HG02588 (cell line): ENCODE data around the gene BIRC6.
"Not testable (repeated sequence)": the region's sequence is repeated elsewhere in the genome, so short reads cannot be mapped to it uniquely, and the experiment has no call there.

ENCODE experiments used
- ATAC-seq: cut with Tn5 transposase; IDR thresholded peaks from one replicate; pipeline ENCODE4 v1.9.1; 2021; ENCODE audit warnings: mild to moderate bottlenecking, moderate library complexity; ENCODE audit not compliant: unreplicated experiment

The BIRC6 gene

DNA sequence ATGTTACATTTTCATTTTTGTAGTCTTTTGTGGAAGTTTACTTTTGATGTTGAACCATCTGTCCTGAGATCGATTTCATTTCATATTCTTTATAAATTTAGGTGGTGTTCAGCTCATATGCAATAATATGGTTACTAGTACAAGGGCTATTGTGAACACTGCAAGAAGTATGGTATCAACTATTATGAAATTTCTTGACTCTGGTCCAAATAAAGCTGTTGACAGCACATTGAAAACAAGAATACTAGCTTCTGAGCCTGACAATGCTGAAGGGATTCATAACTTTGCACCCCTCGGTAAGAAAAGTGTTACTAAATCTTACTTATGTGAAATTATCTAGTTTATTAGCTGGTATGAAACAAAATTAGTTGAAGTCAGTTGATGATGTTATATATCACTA is 146.1 kb downstream of the BIRC6 start:
- no peak for ATAC-seq

DNA sequence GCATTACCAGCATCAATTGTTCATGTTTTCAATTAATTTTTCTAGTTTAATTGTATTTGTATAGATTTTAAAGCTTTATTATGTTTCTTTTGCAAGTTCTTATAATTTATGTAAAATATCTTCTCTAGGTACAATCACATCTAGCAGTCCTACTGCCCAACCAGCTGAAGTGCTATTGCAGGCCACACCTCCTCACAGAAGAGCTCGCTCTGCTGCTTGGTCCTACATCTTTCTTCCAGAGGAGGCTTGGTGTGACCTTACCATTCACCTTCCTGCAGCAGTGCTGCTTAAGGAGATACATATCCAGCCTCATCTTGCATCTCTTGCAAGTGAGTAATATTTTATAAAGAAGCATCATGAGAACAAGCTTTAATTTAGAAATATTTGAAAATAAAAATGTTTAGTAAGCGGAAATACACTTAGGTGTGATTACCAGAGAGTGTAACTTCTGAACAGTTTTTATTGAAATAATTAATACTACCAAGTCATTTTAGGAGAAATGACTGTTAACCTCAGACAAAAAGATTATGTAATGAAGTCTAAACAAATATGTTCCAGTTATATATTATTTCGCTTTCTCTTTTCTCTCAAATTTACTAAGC is 148.2 kb downstream of the BIRC6 start:
- no peak for ATAC-seq

DNA sequence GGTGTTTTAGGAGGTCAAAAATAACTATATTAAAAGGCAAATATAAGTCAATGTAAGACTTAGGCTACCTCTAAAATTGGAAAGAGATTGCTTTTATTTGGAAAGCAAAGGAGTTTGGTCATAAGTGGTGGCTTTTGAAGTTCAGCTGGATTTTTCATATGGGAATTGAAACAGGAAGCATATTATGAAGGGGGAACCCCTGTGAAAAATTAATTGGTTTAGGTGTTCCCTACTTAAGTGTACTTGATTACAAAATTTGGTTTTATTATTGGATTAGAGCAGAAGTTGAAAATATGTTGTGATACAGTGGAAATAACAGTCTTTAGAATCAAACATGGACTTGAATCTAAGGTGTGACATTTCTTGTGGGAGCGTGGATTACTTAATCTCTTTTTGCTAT is 149.6 kb downstream of the BIRC6 start:
- no peak for ATAC-seq

DNA sequence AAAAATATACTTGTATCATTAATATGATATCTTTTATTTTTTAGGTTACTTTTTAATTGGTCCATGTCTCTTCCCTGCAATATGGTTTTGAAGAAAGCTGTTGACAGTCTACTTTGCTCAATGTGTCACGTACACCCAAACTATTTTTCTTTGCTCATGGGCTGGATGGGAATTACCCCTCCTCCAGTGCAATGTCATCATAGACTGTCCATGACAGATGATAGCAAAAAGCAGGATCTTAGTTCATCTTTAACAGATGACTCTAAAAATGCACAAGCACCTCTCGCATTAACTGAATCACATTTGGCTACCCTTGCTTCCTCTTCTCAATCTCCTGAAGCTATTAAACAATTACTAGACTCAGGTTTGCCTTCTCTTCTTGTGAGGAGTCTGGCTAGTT is 158.1 kb downstream of the BIRC6 start:
- ATAC-seq, result no peak

DNA sequence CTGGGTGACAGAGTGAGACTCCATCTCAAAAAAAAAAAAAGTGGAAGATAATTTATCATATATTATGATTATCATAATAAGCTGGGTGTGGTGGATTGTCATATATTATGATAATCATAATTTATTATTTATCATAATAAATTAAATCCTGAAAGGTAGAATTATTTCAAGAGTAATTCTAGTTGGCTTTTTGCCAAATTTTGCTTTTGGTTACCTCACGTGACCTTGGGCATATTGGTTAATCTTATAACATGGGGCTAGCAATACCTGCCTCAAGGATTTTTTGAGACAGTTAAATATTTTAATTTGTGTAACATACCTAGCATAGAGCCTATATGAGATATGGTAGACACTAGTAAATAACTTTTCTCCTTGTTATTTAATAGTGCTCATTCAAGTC is 159.7 kb downstream of the BIRC6 start:
- ATAC-seq, result no peak

DNA sequence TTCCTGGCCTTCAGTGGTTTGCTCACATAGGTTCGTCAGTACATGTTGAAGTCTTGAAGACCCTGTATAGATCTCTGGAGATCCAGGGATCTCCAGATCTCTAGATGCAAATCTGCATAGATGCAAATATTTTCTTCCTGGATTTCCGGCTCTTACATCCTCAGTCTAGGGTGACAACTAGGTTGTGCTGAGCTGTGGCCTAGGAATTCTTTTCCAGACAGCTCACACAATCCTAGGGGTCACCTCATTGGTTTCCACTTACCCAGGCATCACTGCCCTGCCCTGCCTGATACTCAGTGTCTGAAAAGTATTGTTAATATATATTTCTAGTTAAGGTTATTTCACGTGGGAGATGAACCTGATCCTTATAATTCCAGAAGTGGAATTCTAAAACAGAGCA is 165.9 kb downstream of the BIRC6 start:
- no peak for ATAC-seq

DNA sequence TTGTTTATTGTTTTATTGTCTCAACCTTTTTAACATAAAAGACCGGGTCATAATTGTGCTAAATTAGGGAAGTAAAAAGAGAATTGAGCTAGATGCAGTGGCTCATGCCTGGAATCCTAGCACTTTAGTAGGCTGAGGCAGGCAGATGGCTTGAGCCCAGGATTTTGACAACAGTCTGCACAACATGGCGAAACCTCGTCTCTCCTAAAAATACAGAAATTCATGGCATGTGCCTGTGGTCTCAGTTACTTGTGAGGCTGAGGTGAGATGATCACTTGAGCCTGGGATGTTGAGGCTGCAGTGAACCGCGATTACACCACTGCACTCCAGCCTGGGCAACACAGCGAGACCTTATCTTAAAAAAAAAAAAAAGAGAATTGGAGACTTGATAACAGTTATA is 166.9 kb downstream of the BIRC6 start:
- ATAC-seq, result no peak

DNA sequence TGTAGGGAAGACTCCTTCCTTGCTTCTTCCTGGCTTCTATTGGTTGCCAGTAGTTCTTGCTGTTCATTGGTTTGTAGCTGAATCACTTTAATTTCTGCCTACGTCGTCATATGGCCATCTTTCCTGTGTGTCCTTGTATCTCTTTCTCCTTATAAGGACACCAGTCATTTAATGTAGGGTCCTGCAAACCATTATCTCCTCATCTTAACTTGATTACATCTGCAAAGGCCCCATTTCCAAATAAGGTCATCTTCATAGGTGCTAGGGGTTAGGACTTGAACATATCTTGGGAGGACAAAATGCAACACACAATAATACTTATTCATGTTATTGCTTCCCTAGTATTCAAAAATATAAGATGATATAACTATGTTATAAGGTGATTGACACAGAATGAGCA is 175.5 kb downstream of the BIRC6 start:
- ATAC-seq, result no peak

DNA sequence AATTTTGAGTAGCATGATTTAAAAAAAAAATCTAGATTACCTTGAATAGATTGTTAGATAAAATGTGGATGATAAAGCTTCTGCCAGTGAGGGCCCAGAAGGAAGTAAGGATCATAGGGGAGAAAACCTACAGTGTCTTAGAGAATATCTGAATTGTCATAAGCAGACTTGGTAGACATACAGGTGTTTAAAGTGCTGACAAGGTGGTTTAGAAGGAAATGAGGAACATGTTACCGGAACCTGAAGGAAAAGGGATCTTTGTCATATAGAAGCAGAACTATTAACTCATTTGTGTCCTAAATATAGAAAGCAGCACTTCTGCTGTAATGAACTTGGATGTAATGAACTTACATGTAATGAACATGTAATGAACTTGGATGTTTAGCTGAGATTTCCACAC is 176.1 kb downstream of the BIRC6 start:
- ATAC-seq, result no peak

DNA sequence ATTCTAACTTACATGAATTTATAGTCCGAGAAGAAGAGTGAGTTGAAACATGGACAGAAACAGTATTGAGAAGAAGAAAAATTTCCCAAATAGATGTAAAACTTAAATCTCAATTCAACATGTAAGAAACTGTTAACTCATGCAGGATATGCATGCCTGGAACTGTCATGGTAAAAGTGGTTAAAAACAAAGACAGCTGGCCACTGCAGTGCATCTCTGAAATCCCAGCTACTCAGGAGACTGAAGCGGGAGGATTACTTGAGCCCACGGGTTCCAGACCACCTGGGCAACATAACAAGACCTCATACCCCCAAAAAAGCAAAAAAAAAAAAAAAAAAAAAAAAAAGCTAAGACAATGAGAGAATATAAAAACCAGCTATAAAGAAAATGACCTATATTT is 178.0 kb downstream of the BIRC6 start:
- no peak for ATAC-seq

DNA sequence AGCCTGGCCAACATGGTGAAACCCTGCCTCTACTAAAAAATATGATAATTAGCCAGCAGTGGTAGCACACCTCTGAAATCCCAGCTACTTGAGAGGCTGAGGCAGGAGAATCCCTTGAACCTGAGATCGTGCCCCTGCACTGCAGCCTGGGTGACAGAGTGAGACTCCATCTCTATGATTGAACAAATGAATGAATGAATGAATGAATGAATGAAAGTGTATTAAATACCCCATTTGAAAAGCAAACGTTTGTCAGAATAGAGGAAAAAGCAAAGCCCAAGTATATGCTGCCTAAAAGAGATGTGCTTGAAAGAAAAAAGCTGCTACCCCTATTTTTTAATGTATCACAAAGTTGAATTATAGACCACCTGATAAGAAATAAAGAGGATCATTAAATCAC is 181.9 kb downstream of the BIRC6 start:
- no peak for ATAC-seq

DNA sequence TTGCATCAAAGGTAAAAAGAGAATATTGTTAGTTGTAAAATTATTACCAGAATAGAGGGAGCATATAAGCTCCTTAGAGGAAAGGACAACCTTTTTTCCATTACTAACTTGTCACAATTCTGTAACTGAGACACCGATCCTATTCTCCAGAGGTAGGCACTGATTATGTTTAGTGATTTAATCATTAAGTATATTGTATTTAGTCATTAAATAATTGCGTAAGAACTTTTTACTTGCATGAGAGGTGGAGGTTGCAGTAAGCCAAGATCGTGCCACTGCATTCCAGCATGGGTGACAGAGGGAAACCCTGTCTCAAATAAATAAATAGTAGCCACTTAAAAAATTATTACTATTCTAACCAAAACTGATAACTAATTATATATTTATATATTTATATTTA is 195.7 kb downstream of the BIRC6 start:
- not testable (repeated sequence) for ATAC-seq

DNA sequence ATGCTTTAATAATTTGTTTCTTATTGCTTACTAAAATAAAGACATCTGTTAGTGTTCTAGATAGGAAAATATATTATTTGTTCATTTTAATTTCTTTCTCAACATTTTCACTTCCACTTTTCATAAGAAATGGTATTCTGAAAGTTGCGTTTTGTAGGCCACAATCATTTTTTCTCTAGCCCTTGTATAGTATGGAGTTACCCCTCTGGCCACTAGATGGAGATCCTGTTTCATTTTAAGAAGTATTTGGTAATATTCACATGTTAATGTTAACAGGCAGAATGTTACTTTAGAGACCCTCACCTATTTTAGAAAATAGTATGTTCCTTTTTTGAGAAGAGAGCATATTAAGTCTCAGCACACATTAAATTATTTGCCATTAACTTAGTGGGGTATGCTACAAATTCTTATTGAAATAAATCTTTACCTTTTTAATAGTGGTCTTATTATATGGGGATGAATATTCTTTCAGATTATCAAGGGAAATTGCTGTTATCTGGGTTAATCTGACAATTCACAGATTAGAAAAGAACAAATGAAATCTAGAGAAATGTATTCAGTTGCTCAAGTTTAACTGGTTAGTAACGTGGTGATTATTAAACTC is 197.1 kb downstream of the BIRC6 start:
- ATAC-seq, result peak; percentile 73

DNA sequence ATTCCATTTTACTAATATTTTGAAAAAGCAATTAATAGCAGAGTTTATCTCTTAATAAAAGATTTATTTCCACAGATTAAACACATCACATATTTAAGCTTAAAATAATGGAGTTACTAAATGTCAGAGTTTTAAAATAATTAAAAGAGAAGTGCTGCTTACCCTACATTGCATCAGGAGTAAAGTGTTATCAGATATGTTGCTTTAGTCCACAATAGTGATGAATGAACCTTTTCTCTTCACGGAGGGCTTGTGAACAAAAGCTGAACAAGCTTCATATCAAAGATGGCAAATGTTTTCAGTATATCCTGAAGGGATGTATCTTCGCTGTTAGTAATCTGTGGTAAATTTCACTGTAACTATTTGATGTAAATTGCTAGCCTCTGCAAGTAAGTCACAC is 201.7 kb downstream of the BIRC6 start:
- ATAC-seq, result no peak

DNA sequence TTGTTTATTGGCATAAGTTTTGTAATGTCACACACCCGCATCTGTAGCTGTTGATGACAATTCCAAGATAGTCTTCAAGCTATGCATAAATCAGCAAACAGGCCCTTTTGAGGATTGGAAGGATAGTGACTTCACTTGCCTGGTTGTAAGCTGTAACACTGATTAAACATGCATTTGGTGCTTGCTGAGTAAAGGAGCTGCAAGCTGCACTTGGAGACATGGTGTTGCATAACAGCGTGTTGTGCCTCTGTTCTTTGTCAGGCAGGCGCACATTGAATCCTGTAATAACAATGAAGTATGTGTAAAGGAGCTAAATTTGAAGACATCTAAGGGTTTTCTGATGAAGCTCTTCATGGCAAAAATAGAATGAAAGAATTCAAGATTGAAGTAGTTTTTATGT is 202.3 kb downstream of the BIRC6 start:
- no peak for ATAC-seq

DNA sequence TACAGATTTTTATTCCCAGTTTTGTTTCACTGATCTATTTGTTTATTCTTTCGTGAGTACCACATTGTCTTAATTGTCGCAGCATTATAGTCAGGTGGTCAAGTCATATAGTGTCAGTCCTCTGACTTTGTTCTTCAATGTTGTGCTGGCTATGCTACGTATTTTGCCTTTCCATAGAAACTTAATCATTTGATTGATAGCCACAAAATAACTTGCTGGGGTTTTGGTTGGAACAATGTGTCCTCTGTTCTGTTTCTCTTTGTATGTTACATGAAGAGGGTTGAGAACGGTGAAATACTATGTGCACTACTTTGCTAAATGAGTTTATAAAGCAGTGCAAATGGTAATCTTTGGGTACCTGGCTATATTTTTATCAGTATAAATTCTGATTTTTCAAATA is 206.1 kb downstream of the BIRC6 start:
- no peak for ATAC-seq

DNA sequence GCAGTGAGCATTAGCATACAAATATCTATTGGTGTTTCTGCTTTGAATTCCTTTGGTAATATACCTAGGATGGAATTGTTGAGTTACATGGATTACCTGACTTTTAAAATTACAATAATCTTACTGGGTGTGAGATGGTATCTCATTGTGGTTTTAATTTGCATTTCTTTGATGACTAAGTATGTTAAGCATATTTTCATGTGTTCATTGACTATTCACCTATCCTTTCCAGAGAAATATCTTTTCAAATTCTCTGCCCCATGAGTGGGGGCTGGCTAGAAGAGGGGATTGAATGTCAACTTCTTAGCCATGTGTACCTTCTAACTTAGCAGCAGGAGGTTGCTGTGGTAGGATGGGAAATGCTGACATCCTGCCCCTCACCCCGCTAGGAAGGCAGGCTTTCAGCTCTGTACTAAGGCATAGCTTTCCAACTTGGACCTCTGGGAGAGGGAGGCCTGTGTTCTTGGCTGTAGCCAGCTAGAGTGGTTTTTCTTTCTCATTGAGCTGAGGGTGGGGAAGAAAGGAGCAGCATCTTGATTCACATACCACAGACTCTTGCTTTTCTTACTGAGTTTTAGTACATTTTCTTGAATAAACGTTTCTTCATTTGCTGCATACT is 207.7 kb downstream of the BIRC6 start:
- ATAC-seq, result no peak

DNA sequence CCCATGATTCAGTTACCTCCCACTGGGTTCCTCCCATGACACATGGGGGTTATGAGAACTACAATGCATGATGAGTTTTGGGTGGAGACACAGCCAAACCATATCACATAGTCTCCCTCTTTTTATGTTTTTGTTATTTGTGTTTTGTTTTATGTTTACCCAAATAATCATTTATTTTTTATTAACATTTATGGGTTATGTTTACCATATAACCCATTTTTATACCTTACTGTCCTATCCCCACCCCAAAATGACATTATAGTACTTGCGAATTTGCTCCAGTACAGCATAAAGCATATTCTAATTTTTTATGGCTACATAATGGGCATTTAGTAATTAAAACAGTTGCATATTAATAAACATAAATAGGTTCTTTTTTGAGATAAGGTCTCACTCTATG is 209.1 kb downstream of the BIRC6 start:
- no peak for ATAC-seq

DNA sequence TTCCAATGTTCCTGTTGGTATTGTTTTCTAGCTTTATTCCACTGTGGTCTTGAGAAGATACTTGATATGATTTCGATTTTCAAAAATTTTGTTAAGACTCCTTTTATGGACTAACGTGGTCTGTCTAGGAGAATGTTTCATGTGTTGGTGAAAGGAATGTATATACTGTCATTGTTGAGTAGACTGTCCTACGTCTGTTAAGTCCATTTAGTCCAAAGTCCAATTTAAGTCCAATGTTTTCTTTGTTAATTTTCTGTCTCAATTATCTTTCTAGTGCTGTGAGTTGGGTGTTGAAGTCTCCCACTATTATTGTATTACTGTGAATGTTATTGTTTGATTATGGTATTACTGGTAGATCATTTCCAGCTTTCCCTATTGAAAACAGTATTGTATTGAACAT is 215.2 kb downstream of the BIRC6 start:
- ATAC-seq, result no peak

DNA sequence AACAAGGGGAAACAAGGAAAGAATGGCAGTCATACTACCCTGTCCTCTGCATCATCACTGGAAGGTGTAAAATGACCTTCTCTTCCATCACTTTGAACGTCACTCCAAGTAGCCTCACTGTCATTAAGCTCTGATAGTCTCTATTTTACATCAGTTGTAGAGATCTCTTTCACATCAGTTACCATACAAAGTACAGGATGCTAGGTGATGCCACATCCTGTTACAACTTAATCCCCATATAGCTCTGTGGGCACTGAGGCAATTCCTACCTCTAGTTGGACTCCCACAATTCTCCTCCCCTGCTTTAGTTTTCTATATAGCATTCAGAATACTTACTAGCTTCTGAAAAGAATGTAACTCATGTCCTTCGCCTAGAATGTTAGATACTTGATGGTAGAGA is 215.9 kb downstream of the BIRC6 start:
- no peak for ATAC-seq

DNA sequence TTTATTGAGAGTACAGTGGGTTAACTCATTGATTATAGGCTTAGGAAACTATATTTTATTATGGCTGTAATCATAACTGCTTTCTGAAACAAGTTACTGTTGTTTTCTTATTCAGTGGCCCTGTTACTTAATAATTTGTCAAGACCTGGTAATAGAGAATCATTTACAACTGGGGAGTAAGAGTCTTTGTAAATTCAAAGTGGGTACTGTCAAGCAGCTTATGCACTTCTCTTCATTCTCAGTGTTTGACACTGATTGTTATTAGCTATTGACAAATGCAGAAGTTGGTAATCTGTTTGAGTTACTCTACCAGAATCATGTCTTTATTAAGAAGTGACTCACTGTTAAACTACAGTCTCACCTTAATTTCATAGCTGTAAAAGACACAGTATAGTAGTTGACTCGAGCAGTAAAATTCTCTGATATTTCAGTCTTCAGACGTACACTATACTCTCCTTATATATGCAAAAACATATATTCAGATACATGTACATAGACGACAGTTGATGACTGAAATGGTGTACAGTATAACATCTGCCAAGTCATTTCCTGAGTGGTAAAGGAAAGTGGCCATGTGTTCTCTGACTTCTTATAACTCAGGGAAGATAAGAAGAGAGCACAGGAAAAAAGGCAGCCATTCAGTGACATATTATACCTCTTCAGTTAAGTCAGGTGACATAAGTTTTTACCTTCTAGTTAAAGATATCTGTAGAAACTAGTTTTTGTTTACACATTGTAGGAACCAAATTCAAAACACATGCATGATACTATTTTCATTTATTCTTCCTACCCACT is 235.0 kb downstream of the BIRC6 start:
- ATAC-seq, result peak; percentile 65

DNA sequence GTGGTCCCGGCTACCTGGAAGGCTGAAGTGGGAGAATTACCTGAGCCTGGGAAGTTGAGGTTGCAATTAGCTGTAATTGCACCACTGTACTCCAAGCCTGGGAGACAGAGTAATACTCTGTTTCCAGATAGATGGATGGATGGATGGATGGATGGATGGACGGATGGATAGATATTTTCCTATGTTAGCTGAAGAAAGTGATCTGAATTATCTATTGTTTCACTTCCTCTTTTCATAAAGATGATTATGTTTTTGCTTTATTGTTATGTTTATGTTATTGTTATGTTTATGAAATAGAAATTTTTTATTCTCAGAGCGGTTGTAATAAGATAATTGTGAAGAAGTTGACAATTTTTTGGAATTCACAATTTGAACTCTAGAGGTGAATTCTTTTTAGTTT is 237.8 kb downstream of the BIRC6 start:
- ATAC-seq, result no peak
